ENCODE data around the gene GIMAP7.
"Not testable (repeated sequence)": the region's sequence is repeated elsewhere in the genome, so short reads cannot be mapped to it uniquely, and the experiment has no call there.

Gene GIMAP7

GRCh38 chr7:150487625-150488024 is 27.0 kb upstream of the GIMAP7 start:
- Histone ChIP-seq H3K9me3 (replicated peaks; ENCODE audit: insufficient read depth, low read length) (no peaks in the 10 kb centered on the region), H3K4me3 (ENCODE audit: low read length) (no peak overlapping the region), H3K27me3 (replicated peaks; ENCODE audit: insufficient read depth, low read length) (no peaks in the 10 kb centered on the region), H3F3A (ENCODE audit: insufficient read depth, low read length) (no peaks in the 10 kb centered on the region), H3K27ac (ENCODE audit: low read length) (no peak overlapping the region), H3K9me2 (replicated peaks; ENCODE audit: insufficient read depth, low read length) (no peaks in the 10 kb centered on the region), H3K36me3 (replicated peaks; ENCODE audit: insufficient read depth, low read length) (no peaks in the 10 kb centered on the region), H3K9ac (ENCODE audit: low read length) (no peak overlapping the region), H2AFZ (ENCODE audit: low read length) (no peak overlapping the region), H3K4me2 (ENCODE audit: low read depth, low read length) (no peak overlapping the region), H3K4me1 (ENCODE audit: low read length) (no peaks in the 10 kb centered on the region), H4K20me1 (ENCODE audit: insufficient read depth, low read length) (no peaks in the 10 kb centered on the region), H3K79me2 (ENCODE audit: low read length) (no peaks in the 10 kb centered on the region)
- no peak for TF ChIP-seq EZH2phosphoT487 (IDR thresholded peaks at IDR 0.05; ENCODE audit: low read length)
- no peak for TF ChIP-seq CTCF (IDR thresholded peaks at IDR 0.05; ENCODE audit: low read length)
- TF ChIP-seq EZH2 (optimal IDR thresholded peaks at IDR 0.05; ENCODE audit: low read depth, low read length), result no peak
- no peak for DNase-seq

GRCh38 chr7:150489782-150490181 is 24.9 kb upstream of the GIMAP7 start:
- Histone ChIP-seq H3K9me2 (replicated peaks; ENCODE audit: insufficient read depth, low read length) (no peaks in the 10 kb centered on the region), H4K20me1 (ENCODE audit: insufficient read depth, low read length) (no peaks in the 10 kb centered on the region), H3K27me3 (replicated peaks; ENCODE audit: insufficient read depth, low read length) (no peaks in the 10 kb centered on the region), H3K79me2 (ENCODE audit: low read length) (no peaks in the 10 kb centered on the region), H3K4me1 (ENCODE audit: low read length) (no peaks in the 10 kb centered on the region), H3K4me2 (ENCODE audit: low read depth, low read length) (no peak overlapping the region), H3K9ac (ENCODE audit: low read length) (no peak overlapping the region), H3F3A (ENCODE audit: insufficient read depth, low read length) (no peaks in the 10 kb centered on the region), H3K36me3 (replicated peaks; ENCODE audit: insufficient read depth, low read length) (no peaks in the 10 kb centered on the region), H2AFZ (ENCODE audit: low read length) (no peak overlapping the region), H3K4me3 (ENCODE audit: low read length) (no peak overlapping the region), H3K27ac (ENCODE audit: low read length) (no peak overlapping the region), H3K9me3 (replicated peaks; ENCODE audit: insufficient read depth, low read length) (no peaks in the 10 kb centered on the region; the same call in 1 of the 2 replicates)
- TF ChIP-seq EZH2phosphoT487 (IDR thresholded peaks at IDR 0.05; ENCODE audit: low read length) (no peak), EZH2 (optimal IDR thresholded peaks at IDR 0.05; ENCODE audit: low read depth, low read length) (no peak), CTCF (IDR thresholded peaks at IDR 0.05; ENCODE audit: low read length) (no peak)
- no peak for DNase-seq

- not testable (repeated sequence) for H3K4me3 ChIP-seq (ENCODE audit: low read length); H4K20me1 ChIP-seq (ENCODE audit: insufficient read depth, low read length); H3K9me2 ChIP-seq (replicated peaks; ENCODE audit: insufficient read depth, low read length); H3K36me3 ChIP-seq (replicated peaks; ENCODE audit: insufficient read depth, low read length); H3K4me1 ChIP-seq (ENCODE audit: low read length); H3K9me3 ChIP-seq (replicated peaks; ENCODE audit: insufficient read depth, low read length); H3F3A ChIP-seq (ENCODE audit: insufficient read depth, low read length); H3K27ac ChIP-seq (ENCODE audit: low read length); H3K79me2 ChIP-seq (ENCODE audit: low read length); H2AFZ ChIP-seq (ENCODE audit: low read length); DNase-seq; H3K9ac ChIP-seq (ENCODE audit: low read length); H3K27me3 ChIP-seq (replicated peaks; ENCODE audit: insufficient read depth, low read length); H3K4me2 ChIP-seq (ENCODE audit: low read depth, low read length)
Observed at GRCh38 chr7:150493442-150493841, 21.2 kb upstream of the GIMAP7 start.

GRCh38 chr7:150502519-150502918 is 12.2 kb upstream of the GIMAP7 start:
- Histone ChIP-seq H3K9ac (ENCODE audit: low read length) (no peak overlapping the region), H4K20me1 (ENCODE audit: insufficient read depth, low read length) (no peaks in the 10 kb centered on the region), H3K27ac (ENCODE audit: low read length) (no peak overlapping the region), H3K9me2 (replicated peaks; ENCODE audit: insufficient read depth, low read length) (no peaks in the 10 kb centered on the region), H3K9me3 (replicated peaks; ENCODE audit: insufficient read depth, low read length) (no peaks in the 10 kb centered on the region), H3K36me3 (replicated peaks; ENCODE audit: insufficient read depth, low read length) (no peaks in the 10 kb centered on the region), H3K27me3 (replicated peaks; ENCODE audit: insufficient read depth, low read length) (no peaks in the 10 kb centered on the region), H2AFZ (ENCODE audit: low read length) (no peak overlapping the region), H3F3A (ENCODE audit: insufficient read depth, low read length) (no peaks in the 10 kb centered on the region), H3K4me1 (ENCODE audit: low read length) (no peaks in the 10 kb centered on the region), H3K79me2 (ENCODE audit: low read length) (no peaks in the 10 kb centered on the region), H3K4me2 (ENCODE audit: low read depth, low read length) (no peak overlapping the region), H3K4me3 (ENCODE audit: low read length) (no peak overlapping the region)
- TF ChIP-seq EZH2phosphoT487 (IDR thresholded peaks at IDR 0.05; ENCODE audit: low read length), result no peak
- DNase-seq, result no peak
